OCI-LY1 (cell line): ENCODE data around the gene CDK5RAP2.

Source experiments
- EZH2 ChIP-seq: fragments of 200-600 bp; sonication (generic), shearing (Covaris generic); IDR thresholded peaks from 2 replicates; pipeline ENCODE4 v1.8.0; 2017; ENCODE audit warnings: borderline replicate concordance, mixed run types, mild to moderate bottlenecking, antibody characterized with exemption, low read length, moderate library complexity, mixed read lengths
- TF ChIP-seq, protein P1 (sequence below): fragments of 200-600 bp; sonication (generic), shearing (Covaris generic); IDR thresholded peaks from 2 replicates; pipeline ENCODE4 v1.5.1; 2017; ENCODE audit warnings: mild to moderate bottlenecking, antibody characterized with exemption, low read length, moderate library complexity, mixed read lengths

DNA sequence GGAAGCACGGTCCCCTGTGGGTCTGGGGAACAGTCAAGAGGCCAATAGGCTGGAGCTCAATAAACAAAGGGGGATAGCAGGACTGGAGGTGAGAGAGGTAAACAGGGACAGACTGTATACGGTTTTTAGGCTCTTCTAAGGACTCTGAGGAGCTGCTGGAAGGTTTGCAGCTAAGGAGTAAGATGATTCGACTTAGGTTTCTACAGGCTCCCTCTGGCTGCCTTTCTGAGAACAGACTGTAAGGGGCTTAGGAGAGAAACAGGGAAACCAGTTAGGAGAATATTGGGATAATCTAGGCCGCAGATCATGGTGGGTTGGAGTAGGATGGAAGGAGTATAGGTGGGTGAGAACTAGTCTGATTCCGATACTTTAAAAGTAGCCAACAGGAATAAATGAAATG is 10.4 kb downstream of the CDK5RAP2 start:
- TF ChIP-seq, protein P1, sequence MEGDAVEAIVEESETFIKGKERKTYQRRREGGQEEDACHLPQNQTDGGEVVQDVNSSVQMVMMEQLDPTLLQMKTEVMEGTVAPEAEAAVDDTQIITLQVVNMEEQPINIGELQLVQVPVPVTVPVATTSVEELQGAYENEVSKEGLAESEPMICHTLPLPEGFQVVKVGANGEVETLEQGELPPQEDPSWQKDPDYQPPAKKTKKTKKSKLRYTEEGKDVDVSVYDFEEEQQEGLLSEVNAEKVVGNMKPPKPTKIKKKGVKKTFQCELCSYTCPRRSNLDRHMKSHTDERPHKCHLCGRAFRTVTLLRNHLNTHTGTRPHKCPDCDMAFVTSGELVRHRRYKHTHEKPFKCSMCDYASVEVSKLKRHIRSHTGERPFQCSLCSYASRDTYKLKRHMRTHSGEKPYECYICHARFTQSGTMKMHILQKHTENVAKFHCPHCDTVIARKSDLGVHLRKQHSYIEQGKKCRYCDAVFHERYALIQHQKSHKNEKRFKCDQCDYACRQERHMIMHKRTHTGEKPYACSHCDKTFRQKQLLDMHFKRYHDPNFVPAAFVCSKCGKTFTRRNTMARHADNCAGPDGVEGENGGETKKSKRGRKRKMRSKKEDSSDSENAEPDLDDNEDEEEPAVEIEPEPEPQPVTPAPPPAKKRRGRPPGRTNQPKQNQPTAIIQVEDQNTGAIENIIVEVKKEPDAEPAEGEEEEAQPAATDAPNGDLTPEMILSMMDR, result no peak
- no peak for TF ChIP-seq EZH2
